GM18502 (cell line): ENCODE data around the gene FRMD4A.

Source experiments
- ATAC-seq: cut with Tn5 transposase; IDR thresholded peaks from one replicate; pipeline ENCODE4 v1.9.1; 2021; ENCODE audit warnings: mild to moderate bottlenecking; ENCODE audit not compliant: unreplicated experiment, poor library complexity

The FRMD4A gene

DNA sequence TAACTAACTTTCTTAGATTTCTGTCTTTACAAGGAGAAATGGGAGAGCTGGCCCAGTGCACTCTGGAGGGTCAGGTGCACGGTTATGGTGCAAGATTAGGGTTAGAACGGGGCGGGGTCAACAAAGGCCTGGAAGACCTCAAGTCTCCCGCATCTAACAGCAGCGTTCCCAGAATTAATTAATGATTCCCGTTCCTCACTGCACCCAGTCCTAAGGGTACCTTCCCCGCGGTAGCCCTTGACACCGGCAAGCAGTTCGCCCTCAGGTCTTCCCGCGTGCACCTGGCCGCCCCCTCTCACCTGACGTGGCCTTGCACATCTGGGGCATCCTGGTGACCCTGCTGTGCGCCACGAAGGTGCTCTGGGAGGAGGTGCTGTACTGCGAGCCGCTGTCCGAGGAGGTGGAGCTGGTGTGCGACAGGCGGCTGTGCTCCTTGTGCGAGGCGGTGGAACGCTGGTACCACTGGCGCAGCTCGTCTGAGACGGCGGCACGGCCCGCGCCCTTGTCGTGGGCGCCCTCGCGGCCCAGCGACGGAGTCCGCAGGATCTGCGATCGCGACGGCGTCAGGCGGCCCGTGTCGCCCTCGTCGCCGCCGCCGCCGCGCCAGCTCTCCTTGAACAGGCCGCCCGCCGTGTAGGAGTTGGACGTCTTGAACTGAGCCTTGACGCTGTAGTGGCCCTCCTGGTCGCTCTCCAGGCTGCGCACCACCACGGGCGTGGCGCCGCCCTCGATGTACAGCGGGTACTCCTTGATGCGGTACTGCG lies 674.2 kb downstream of the FRMD4A start:
- ATAC-seq, result no peak

- no peak for ATAC-seq
Observed at GRCh38 chr10:13654846-13655245, 675.9 kb downstream of the FRMD4A start.

DNA sequence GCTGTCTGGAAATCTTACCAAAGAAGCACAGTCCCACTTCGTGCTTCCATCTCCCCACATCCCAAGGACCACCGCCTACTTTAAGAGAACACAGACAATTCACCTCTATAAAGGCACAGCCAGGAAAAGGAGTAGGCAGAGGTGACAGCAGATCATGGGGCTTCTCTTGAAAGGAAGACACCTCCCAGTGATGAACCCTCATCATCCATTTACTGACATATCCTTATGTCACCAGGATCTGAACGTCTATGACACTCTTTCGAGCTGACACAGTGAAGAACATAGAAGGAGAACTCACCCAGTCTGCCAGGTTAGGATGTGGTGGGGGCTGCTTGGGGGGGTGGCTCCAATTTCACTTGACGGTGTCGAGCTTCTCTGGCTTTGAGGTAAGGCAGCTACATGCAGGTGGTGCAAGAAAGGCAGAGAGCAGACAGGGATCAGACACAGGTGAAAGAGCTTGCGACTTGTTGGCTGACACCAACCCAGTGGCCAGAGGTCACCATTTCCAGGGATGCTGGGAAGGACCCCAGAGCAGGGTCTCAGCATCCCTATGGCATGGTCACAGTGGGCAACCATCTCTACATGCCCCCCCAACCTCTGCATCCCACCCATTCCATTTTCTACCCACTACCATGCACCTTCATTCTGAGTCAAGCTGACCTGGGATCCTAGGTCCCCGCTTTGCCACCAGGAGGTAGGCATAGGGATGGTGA lies 676.5 kb downstream of the FRMD4A start:
- no peak for ATAC-seq

GRCh38 chr10:13652860-13653259 lies 677.9 kb downstream of the FRMD4A start:
- no peak for ATAC-seq

DNA sequence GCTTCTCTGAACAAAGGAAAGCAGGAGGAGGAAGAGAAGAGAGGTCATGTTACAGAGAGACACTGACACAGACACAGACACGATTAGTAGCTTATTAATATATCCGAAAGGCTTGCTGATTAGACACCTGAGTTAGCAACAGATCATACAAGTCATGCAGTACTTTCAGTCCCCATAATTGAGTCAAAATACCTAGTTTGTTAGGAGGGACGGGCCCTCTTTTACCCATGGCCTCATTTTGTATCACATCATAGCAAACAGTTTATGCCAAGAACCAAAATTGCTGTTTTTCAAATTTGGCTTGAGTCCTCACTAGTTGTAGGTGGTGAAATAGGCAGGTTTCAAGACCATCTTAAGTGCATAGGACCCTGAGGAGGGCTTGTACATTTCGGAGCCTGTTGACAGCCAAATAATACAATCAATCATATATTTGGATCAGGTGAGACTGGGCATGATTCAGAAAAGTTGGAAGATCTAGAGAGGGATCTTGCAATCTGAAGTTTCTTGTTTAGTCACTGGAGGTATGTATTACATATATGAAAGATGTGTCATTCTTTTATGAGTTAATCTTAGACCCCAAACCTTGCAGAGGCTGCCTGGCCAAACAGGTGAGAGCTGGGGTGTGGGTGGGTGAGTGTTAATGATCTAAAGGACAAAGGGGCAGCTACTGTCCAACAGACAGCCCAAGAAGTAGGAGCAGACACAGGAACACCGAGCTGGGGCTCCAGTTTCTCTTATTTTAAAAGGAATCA lies 678.6 kb downstream of the FRMD4A start:
- ATAC-seq, result no peak

DNA sequence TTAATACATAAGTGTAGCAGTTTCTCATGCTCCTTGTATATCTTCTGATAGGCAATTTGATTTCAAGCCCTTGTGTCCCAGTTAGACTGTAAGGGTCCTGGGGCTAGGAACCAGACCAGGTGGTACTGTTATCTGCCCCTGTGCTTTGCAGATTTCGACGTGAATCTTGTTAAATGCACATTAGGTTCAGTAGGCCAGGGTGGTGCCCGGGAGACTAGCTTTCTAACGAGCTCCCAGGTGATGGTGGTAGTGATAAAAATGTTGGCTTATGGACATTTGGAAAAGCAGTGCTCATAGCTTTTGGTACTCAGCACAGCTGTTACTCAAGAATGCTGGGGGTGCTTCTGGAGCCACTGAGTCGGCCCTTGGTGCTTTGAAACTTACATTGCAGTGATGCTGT lies 679.8 kb downstream of the FRMD4A start:
- ATAC-seq, result no peak

GRCh38 chr10:13649844-13650520 lies 680.7 kb downstream of the FRMD4A start:
- ATAC-seq, result no peak

DNA sequence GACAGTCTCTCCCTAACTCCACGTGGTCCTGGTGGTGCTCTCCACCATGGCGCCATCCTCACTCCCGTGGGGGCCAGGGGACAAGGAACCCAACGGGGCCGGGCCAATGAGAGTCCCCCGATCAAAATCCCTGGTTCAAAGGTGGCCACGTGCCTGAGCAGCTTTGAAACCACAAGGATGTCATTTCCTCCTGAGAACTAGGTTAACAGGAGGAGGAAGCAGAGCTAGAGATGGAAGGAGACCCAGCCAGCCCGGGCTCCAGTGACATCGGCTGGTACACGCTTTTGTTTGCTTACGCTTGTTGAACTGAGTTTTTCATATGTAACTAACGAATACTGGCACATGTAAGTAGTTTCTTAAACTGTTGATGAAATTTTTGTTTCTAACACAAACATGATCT lies 682.3 kb downstream of the FRMD4A start:
- no peak for ATAC-seq

GRCh38 chr10:13644866-13645265 lies 685.9 kb downstream of the FRMD4A start:
- no peak for ATAC-seq

GRCh38 chr10:13643016-13643415 lies 687.7 kb downstream of the FRMD4A start:
- ATAC-seq, result no peak

DNA sequence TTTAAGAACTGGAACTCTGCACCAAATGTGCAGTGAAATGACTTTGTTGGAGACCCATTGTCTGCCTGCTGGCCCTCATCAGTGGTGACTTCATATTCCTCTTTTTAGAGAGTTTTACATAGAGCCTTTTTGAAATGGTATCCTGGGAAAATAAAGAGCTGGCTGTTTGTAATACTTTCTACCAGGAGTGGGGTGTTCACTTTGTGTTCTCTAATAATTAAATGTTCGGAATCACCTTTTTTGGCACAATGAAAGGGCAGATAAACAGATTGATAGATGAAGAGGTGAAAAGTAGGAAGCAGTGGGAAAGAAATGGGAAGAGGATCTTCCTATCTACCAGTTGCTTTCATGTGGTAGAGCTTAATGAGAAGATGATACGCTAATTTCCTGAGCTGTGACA lies 688.4 kb downstream of the FRMD4A start:
- no peak for ATAC-seq

DNA sequence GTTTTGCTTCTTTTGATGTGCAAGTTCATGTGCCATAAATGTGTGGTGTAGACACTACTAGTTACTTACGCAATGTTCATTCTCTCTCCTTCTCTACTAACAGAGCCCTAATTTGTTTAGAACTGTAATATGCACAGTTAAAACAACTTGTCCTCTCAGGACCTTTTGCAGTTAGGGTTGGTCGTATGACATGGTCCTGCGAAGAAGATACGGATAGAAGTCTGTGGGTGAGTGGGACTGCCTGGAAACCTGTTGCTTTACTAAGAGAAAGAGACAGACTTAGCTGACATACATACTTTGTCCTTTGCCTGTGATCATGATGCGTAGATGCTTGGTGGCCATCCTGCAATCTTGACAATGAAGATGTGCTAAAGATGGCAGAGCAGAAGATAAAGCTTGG lies 692.8 kb downstream of the FRMD4A start:
- no peak for ATAC-seq

GRCh38 chr10:13637303-13637856 lies 693.3 kb downstream of the FRMD4A start:
- no peak for ATAC-seq

GRCh38 chr10:13636776-13637175 lies 693.9 kb downstream of the FRMD4A start:
- no peak for ATAC-seq

- no peak for ATAC-seq
Observed at GRCh38 chr10:13634207-13634606, 696.5 kb downstream of the FRMD4A start.

- ATAC-seq, result no peak
Observed at GRCh38 chr10:13633689-13634088, 697.0 kb downstream of the FRMD4A start.

DNA sequence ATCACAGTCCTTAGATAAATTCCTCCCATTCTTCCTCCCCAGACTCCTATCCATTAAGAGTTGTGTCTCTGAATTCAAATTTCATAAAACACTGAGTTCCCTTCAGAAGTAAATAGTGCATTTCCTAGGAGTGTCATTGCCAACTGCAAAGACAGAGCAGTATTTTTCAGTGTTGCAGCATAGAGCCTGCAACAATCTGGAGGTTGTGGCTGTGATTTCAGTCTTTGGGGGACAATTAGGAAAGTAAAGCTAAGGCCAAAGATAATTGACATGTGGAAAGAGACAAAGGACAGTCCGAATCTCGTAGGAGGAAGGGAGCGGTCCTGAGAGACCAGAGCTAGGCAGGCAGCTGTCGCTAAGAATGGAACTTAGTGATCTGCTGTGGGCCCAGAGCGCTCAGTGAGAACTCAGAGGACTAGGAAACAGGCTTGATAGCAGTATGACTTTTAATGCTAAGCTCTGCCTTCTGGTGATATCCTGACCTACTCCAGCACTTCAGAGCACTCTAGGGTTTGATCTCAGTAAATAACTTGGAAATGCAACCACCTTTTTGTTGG lies 697.8 kb downstream of the FRMD4A start:
- no peak for ATAC-seq

DNA sequence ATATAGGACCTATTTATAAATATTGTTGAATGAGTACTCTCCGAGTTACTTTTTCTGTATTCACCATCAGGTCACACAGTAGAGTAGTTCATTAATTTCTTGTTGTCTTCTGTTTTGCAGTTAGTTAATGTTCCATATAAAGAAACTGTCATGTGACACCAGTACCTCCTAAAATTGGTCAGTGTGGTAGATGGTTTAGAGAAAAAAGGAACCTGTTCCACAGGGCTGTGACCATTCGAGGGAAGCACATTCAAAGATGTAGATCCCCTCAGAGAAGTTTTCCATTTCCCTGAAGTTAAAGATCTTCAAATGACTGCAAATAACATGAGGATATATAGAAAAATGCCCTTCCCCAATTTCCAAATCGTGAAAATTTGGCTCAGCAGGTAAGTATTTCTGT lies 698.3 kb downstream of the FRMD4A start:
- ATAC-seq, result no peak

- ATAC-seq, result no peak
Observed at GRCh38 chr10:13631594-13631993, 699.1 kb downstream of the FRMD4A start.

GRCh38 chr10:13630231-13630630 lies 700.5 kb downstream of the FRMD4A start:
- no peak for ATAC-seq
